Common myeloid progenitor, CD34-positive (primary cell): ENCODE measurements around the gene IPMK.

Experiments used
- CTCF ChIA-PET: fragments of 350-600 bp; sonication (Branson Sonifier 250); formaldehyde crosslinking; loops from one replicate; lab custom pipeline; 2021; ENCODE audit warnings: antibody characterized with exemption; lab: Charles Lee
- POLR2A ChIA-PET: fragments of 350-600 bp; sonication (Branson Sonifier 250); formaldehyde crosslinking; loops from one replicate; lab custom pipeline; 2021; ENCODE audit warnings: antibody characterized with exemption; lab: Charles Lee
- DNase-seq, 3 donors: peaks; one replicate each; pipeline versions ENCODE4 v3.0.0 to v3.0.0-alpha.2; 2013
- H3K27ac ChIP-seq, 2 experiments: 1 replicate in 1 of 2; 2 replicates in 1 of 2; pipeline ENCODE4 v1.7.0; 2013; ENCODE audit warnings: inconsistent platforms in 2 of 2, low read length in 2 of 2, mild to moderate bottlenecking in 2 of 2, low read depth in 1 of 2, moderate library complexity in 1 of 2; ENCODE audit not compliant: severe bottlenecking in 2 of 2, insufficient read depth in 1 of 2, poor library complexity in 1 of 2
- H3K27me3 ChIP-seq, 5 experiments: replicated peaks in 2 of 5; 1 replicate in 3 of 5; 2 replicates in 2 of 5; pipeline versions ENCODE4 v1.6.1 to v1.7.0; 2013; ENCODE audit warnings: low read length in 4 of 5, mild to moderate bottlenecking in 2 of 5, moderate library complexity in 2 of 5, inconsistent platforms in 1 of 5; ENCODE audit not compliant: insufficient read depth in 5 of 5, control insufficient read depth in 4 of 5
- H3K36me3 ChIP-seq, 4 experiments: 1 replicate in 2 of 4; 2 replicates in 2 of 4; pipeline versions ENCODE4 v1.6.1 to v1.7.0; 2013; ENCODE audit warnings: low read length in 3 of 4, control low read depth in 1 of 4, mild to moderate bottlenecking in 1 of 4; ENCODE audit not compliant: control insufficient read depth in 4 of 4, insufficient read depth in 4 of 4
- H3K4me1 ChIP-seq, 4 experiments: 1 replicate in 3 of 4; 2 replicates in 1 of 4; pipeline versions ENCODE4 v1.6.1 to v1.7.1; 2013; ENCODE audit warnings: low read length in 3 of 4, mild to moderate bottlenecking in 3 of 4, control low read depth in 1 of 4, inconsistent platforms in 1 of 4, moderate library complexity in 1 of 4; ENCODE audit not compliant: control insufficient read depth in 4 of 4, insufficient read depth in 4 of 4; ENCODE audit errors: control extremely low read depth in 1 of 4
- H3K4me3 ChIP-seq, 7 experiments: 1 replicate in 4 of 7; 2 replicates in 3 of 7; pipeline versions ENCODE4 v1.5.1 to v1.7.0; 2013; ENCODE audit warnings: mild to moderate bottlenecking in 7 of 7, low read length in 6 of 7, moderate library complexity in 6 of 7, inconsistent platforms in 2 of 7, low read depth in 2 of 7, control low read depth in 1 of 7; ENCODE audit not compliant: insufficient read depth in 4 of 7, control insufficient read depth in 1 of 7; ENCODE audit errors: extremely low read depth in 1 of 7
- H3K9me3 ChIP-seq, 5 experiments: 1 replicate in 4 of 5; 2 replicates in 1 of 5; pipeline versions ENCODE4 v1.6.1 to v1.7.1; 2013; ENCODE audit warnings: low read length in 4 of 5, mild to moderate bottlenecking in 2 of 5, inconsistent platforms in 1 of 5, low read depth in 1 of 5, moderate library complexity in 1 of 5; ENCODE audit not compliant: control insufficient read depth in 4 of 5, insufficient read depth in 2 of 5; ENCODE audit errors: control extremely low read depth in 1 of 5
- WGBS: methylation state at CpG from one replicate; pipeline ENCODE4 v1.1.5; 2013; ENCODE audit not compliant: insufficient coverage; 5-methylcytosine and 5-hydroxymethylcytosine counted together

IPMK gene

GRCh38 chr10:58177362-58177947, 90.2 kb downstream of the IPMK start:
- POLR2A ChIA-PET = no interaction called here
- H3K9me3 ChIP-seq = no peaks in the 10 kb centered on the region
- H3K27ac ChIP-seq = no peak overlapping the region
- CTCF ChIA-PET = interaction anchor here (0.8 to 6.7 kb wide), 17 partner anchors 12 to 207 kb away, joined by 3 to 143 read pairs (median 3); partner anchors contain the start of gene TFAM
- H3K36me3 ChIP-seq = no peaks in the 10 kb centered on the region
- DNase-seq = peak; percentile 15 to 42 (median 36)
- H3K27me3 ChIP-seq = peaks cover 0 to 2% (median 0%) of the 10 kb centered on the region in 5 experiments
- no CpG with 5 or more reads among the region's 3 CpGs for WGBS
- no peak overlapping the region for H3K4me3 ChIP-seq
- H3K4me1 ChIP-seq = no peaks in the 10 kb centered on the region

GRCh38 chr10:58175990-58176900, 91.4 kb downstream of the IPMK start:
- no peak overlapping the region for H3K4me3 ChIP-seq
- H3K27ac ChIP-seq = no peak overlapping the region
- H3K9me3 ChIP-seq = no peaks in the 10 kb centered on the region
- no CpG with 5 or more reads among the region's 2 CpGs for WGBS
- ChIA-PET CTCF (interaction anchor here (0.9 to 6.7 kb wide), 8 partner anchors 12 to 208 kb away, joined by 3 to 143 read pairs (median 4); partner anchors contain the start of gene TFAM), POLR2A (no interaction called here)
- peak; percentile 9 to 51 (median 31) for DNase-seq
- no peaks in the 10 kb centered on the region for H3K36me3 ChIP-seq
- no peaks in the 10 kb centered on the region for H3K4me1 ChIP-seq
- peaks cover 0 to 2% (median 0%) of the 10 kb centered on the region in 5 experiments for H3K27me3 ChIP-seq

GRCh38 chr10:58174831-58175230, 92.9 kb downstream of the IPMK start:
- 97% methylated on average over 4 of the region's 5 CpGs for WGBS
- no peak for DNase-seq
- Histone ChIP-seq H3K36me3 (no peaks in the 10 kb centered on the region), H3K4me3 (no peak overlapping the region), H3K27ac (no peak overlapping the region), H3K4me1 (no peaks in the 10 kb centered on the region), H3K27me3 (peaks cover 0 to 2% (median 0%) of the 10 kb centered on the region in 5 experiments), H3K9me3 (no peaks in the 10 kb centered on the region)
- POLR2A ChIA-PET = no interaction called here
- CTCF ChIA-PET = no interaction called here

GRCh38 chr10:58173391-58173790, 94.3 kb downstream of the IPMK start:
- CTCF ChIA-PET = interaction anchor here (0.6 to 2.6 kb wide), 6 partner anchors 9 to 332 kb away, joined by 3 to 9 read pairs (median 4); no protein-coding TSS in a partner anchor
- Histone ChIP-seq H3K4me3 (no peak overlapping the region), H3K4me1 (no peaks in the 10 kb centered on the region), H3K27ac (no peak overlapping the region), H3K27me3 (peaks cover 0 to 2% (median 0%) of the 10 kb centered on the region in 5 experiments), H3K36me3 (no peaks in the 10 kb centered on the region), H3K9me3 (no peaks in the 10 kb centered on the region)
- no CpG with 5 or more reads among the region's 2 CpGs for WGBS
- POLR2A ChIA-PET = no interaction called here
- DNase-seq = no peak

GRCh38 chr10:58171146-58171545, 96.5 kb downstream of the IPMK start:
- H3K4me1 ChIP-seq = no peaks in the 10 kb centered on the region
- H3K9me3 ChIP-seq = no peaks in the 10 kb centered on the region
- no peaks in the 10 kb centered on the region for H3K36me3 ChIP-seq
- no peak for DNase-seq
- H3K4me3 ChIP-seq = no peak overlapping the region
- ChIA-PET CTCF (interaction anchor here (1.1 kb wide), 1 partner anchor 102 kb away, joined by 3 read pairs; no protein-coding TSS in a partner anchor), POLR2A (no interaction called here)
- WGBS = no CpG with 5 or more reads among the region's 1 CpG
- peaks cover 0 to 2% (median 0%) of the 10 kb centered on the region in 5 experiments for H3K27me3 ChIP-seq
- no peak overlapping the region for H3K27ac ChIP-seq

GRCh38 chr10:58164517-58164916, 103.2 kb downstream of the IPMK start:
- no peak for DNase-seq
- Histone ChIP-seq H3K27me3 (peaks cover 0 to 2% (median 0%) of the 10 kb centered on the region in 5 experiments), H3K4me3 (no peak overlapping the region), H3K9me3 (no peaks in the 10 kb centered on the region), H3K27ac (no peak overlapping the region), H3K36me3 (no peaks in the 10 kb centered on the region), H3K4me1 (no peaks in the 10 kb centered on the region)
- 83% methylated on average over 4 of the region's 4 CpGs for WGBS
- CTCF ChIA-PET = interaction anchor here (0.7 to 2.5 kb wide), 4 partner anchors 9 to 135 kb away, joined by 3 to 11 read pairs (median 8); no protein-coding TSS in a partner anchor
- POLR2A ChIA-PET = no interaction called here
